HepG2 (cell line): ENCODE data around the gene NHLH2. TPM values are rescaled to one million over a fixed set of nuclear protein-coding genes. Genes with fewer than 3 reads are reported as not detected.

Experiments
- AGO1 ChIP-seq: fragments of 200-400 bp; formaldehyde crosslinking; IDR thresholded peaks from 2 replicates; pipeline ENCODE4 v1.6.1; 2017; ENCODE audit warnings: mild to moderate bottlenecking, low read depth, low read length, moderate library complexity; ENCODE audit not compliant: poor library complexity, severe bottlenecking
- ARID4A ChIP-seq: sonication (generic); formaldehyde crosslinking; IDR thresholded peaks from 2 replicates; pipeline ENCODE4 v1.5.0; 2020; ENCODE audit warnings: mild to moderate bottlenecking, missing genetic modification reagents, borderline replicate concordance
- ETV6 ChIP-seq: sonication (generic); formaldehyde crosslinking; conservative IDR thresholded peaks from 2 replicates; pipeline ENCODE4 v1.4.0; 2020; ENCODE audit warnings: missing genetic modification reagents
- FOXP1 ChIP-seq, 2 experiments: fragments of 450-650 bp in 1 of 2; IDR thresholded peaks; 2 replicates each; pipeline ENCODE4 v1.6.1; 2017 to 2018; ENCODE audit warnings: antibody characterized with exemption in 1 of 2
- RERE ChIP-seq: IDR thresholded peaks from 2 replicates; pipeline ENCODE4 v1.6.1; 2016; ENCODE audit warnings: low read depth, missing genetic modification reagents, missing compliant biosample characterization
- polyA plus RNA-seq, 8 experiments: library from polyadenylated mRNA; depleted of rRNA in 3 of 8; stranded (reverse) in 7 of 8; unstranded in 1 of 8; fragments of >200 nt; fragmentation: Illumina TruSeq in 4 of 8; extraction: Trizol in 4 of 8; gene quantifications; 2 replicates each; pipeline versions ENCODE4 v1.2.1 to v1.2.3, GENCODE V29; 2011 to 2016; ENCODE audit warnings: low read depth in 4 of 8, missing spikeins in 1 of 8, mixed read lengths in 1 of 8; ENCODE audit not compliant: insufficient read depth in 1 of 8
- total RNA-seq, 5 experiments: library from RNA; depleted of rRNA; stranded (reverse); fragments of >200 nt; fragmentation: Illumina TruSeq; extraction: Trizol; gene quantifications; 2 replicates each; pipeline ENCODE4 v1.2.3, GENCODE V29; 2016; ENCODE audit warnings: low read depth in 1 of 5

The NHLH2 gene
- total and polyA plus RNA-seq, 2 of the 13 experiments (the other 11 are each of a cell fraction or from before 2014, with no cell fraction given): not detected

GRCh38 chr1:115829947-115830346 is 11.0 kb downstream of the NHLH2 start (continued):
- TF ChIP-seq RERE (CRISPR knock-in tag) (no peak), AGO1 (no peak), ETV6 (no peak), FOXP1 (IDR thresholded peaks at IDR 0.05) (no peak), FOXP1 (CRISPR knock-in tag; IDR thresholded peaks at IDR 0.05) (no peak), ARID4A (CRISPR knock-in tag) (no peak)
